AG10803 (cell line): ENCODE data around the gene ALK.

Source experiments
- DNase-seq: peaks from one replicate; pipeline ENCODE4 v3.0.0; 2010; ENCODE audit warnings: low read depth
- H3K4me3 ChIP-seq: 2 replicates; pipeline ENCODE4 v1.5.1; 2011; ENCODE audit warnings: mild to moderate bottlenecking, low read length, control low read depth
- TF ChIP-seq, protein P1 (sequence below): conservative IDR thresholded peaks from 2 replicates; pipeline ENCODE4 v1.5.1; 2011; ENCODE audit warnings: mild to moderate bottlenecking, low read length, control low read depth, inconsistent platforms

The ALK gene

DNA sequence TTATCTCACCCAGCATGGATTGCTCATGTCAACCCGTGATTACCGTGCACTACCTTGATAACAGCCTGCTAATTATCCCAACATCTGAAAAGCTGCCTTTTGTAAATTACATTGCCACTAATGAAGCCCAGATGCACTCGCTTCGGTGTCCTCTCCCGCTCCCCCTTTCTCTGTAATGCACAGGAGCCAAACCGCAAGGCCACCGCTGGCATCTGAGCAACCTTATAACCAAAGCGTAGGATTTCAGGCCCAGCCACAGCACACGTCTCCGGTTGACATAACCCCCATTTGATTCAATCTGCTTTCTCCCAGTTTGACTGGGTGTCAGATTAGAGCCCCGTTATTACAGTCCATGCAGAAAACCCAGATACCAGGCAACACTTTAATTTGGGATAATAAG, 341.2 kb downstream of the ALK start:
- DNase-seq = peak; percentile 77
- no peak overlapping the region for H3K4me3 ChIP-seq
- TF ChIP-seq, protein P1, sequence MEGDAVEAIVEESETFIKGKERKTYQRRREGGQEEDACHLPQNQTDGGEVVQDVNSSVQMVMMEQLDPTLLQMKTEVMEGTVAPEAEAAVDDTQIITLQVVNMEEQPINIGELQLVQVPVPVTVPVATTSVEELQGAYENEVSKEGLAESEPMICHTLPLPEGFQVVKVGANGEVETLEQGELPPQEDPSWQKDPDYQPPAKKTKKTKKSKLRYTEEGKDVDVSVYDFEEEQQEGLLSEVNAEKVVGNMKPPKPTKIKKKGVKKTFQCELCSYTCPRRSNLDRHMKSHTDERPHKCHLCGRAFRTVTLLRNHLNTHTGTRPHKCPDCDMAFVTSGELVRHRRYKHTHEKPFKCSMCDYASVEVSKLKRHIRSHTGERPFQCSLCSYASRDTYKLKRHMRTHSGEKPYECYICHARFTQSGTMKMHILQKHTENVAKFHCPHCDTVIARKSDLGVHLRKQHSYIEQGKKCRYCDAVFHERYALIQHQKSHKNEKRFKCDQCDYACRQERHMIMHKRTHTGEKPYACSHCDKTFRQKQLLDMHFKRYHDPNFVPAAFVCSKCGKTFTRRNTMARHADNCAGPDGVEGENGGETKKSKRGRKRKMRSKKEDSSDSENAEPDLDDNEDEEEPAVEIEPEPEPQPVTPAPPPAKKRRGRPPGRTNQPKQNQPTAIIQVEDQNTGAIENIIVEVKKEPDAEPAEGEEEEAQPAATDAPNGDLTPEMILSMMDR = no peak

GRCh38 chr2:29579495-29580169, 341.8 kb downstream of the ALK start:
- TF ChIP-seq, protein P1 = no peak
- no peak for DNase-seq

DNA sequence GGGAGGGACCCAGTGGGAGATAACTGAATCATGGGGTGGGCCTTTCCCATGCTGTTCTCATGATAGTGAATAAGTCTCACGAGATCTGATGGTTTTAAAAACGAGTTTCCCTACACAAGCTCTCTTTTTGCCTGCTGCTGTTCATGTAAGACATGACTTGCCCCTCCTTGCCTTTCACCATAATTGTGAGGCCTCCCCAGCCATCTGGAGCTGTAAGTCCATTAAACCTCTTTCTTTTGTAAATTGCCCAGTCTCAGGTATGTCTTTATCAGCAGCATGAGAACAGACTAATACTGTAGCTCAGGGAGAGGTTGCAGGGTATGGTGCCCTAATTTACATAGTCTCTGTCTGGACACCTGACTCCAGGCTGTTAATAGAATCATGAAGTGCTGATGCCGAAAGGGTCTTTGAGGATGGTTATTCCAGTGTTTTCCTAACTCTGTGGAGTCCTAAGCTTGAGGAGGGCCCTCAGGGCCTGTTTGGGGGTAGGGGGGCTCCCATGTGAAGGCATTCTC, 343.2 kb downstream of the ALK start:
- TF ChIP-seq, protein P1 = no peak
- DNase-seq = no peak
- no peak overlapping the region for H3K4me3 ChIP-seq

More at GRCh38 chr2:29579495-29580169, 341.8 kb downstream of the ALK start:
- no peak overlapping the region for H3K4me3 ChIP-seq

DNA sequence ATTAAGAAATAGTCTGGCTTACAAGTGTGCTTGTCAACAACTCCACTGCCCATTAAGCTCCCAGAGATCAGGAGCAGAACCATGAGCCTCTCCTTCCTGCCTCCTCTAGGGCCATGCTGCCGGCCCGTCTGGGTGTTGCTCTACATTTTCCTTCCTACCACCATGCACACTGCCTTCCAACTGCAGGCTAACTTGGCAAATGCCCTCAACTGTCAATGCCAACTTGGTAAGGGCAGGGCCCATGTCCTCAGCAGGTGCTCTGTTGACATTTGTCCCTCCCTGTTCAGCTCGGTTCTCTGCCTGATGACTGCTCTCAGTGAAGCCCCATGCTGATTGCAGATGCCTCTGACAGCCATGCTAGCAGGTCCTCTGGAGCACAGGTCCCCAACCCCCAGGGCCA, 345.2 kb downstream of the ALK start:
- H3K4me3 ChIP-seq = no peak overlapping the region
- TF ChIP-seq, protein P1 = no peak
- DNase-seq = no peak

GRCh38 chr2:29575370-29575890, 346.0 kb downstream of the ALK start:
- TF ChIP-seq, protein P1 = no peak
- H3K4me3 ChIP-seq = no peak overlapping the region
- DNase-seq = no peak

DNA sequence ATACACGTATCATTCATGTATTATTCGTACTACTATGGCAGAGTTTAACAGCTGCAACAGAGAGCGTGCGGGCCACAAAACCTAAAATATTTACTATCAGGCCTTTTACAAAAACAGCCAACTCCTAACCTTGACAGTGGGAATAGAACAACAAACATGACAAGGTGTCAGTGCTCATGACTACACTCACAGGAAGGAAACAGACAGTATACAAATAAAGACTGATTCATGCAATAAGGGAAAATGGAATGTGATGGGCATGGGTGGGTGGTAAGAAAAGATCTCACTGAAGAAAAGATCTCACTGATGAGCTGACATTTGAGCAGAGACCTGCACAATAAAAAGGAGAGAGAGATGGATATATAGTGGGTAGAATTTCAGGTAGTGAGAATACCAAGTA, 347.8 kb downstream of the ALK start:
- TF ChIP-seq, protein P1 = no peak
- H3K4me3 ChIP-seq = no peak overlapping the region
- DNase-seq = no peak

DNA sequence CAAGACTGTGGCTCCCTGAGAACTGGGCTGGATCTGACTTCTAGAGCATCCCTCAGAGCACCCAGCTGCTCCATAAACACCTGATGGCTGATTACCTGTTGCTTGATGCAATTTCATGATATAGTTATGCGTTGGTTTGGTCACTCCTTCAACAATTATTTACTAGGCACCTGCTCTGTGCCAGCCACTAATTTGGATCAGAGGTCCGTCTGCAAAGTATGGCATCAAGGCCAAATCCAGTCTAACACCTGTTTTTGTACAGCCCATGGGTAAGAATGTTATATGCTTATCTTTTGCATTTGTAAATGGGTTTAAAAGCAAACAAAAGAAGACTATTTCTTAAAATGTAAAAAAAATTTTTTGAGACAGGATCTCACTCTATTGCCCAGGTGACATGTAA, 348.2 kb downstream of the ALK start:
- TF ChIP-seq, protein P1 = no peak
- no peak for DNase-seq
- H3K4me3 ChIP-seq = no peak overlapping the region
